Tibial artery (tissue), 4 donors: ENCODE data around the gene KMT2C.

Experiments used
- DNase-seq, 2 donors: peaks; one replicate each; pipeline ENCODE4 v3.0.0-alpha.2; 2019
- H3K27ac ChIP-seq, 2 donors: fragments of 200-600 bp; sonication (generic) in 1 of 2; 1 replicate in 1 of 2; 2 replicates in 1 of 2; pipeline ENCODE4 v1.5.1; 2018 to 2019; ENCODE audit warnings: mild to moderate bottlenecking in 1 of 2
- H3K27me3 ChIP-seq, 2 donors: fragments of 200-600 bp; sonication (generic) in 1 of 2; one replicate each; pipeline versions ENCODE4 v1.5.1 to v1.6.0; 2016 to 2019
- H3K36me3 ChIP-seq, 3 donors: fragments of 200-600 bp; sonication (generic) in 2 of 3; one replicate each; pipeline ENCODE4 v1.5.1; 2016 to 2019; ENCODE audit warnings: mild to moderate bottlenecking in 2 of 3
- H3K4me1 ChIP-seq, 4 donors: fragments of 200-600 bp; sonication (generic) in 2 of 4; 1 replicate in 3 of 4; 2 replicates in 1 of 4; pipeline ENCODE4 v1.5.1; 2016 to 2019
- H3K4me3 ChIP-seq, 2 donors: fragments of 200-600 bp; sonication (generic) in 1 of 2; 1 replicate in 1 of 2; 2 replicates in 1 of 2; pipeline ENCODE4 v1.5.1; 2018 to 2019; ENCODE audit warnings: mild to moderate bottlenecking in 2 of 2
- H3K9me3 ChIP-seq, 3 donors: fragments of 200-600 bp; sonication (generic) in 1 of 3; one replicate each; pipeline ENCODE4 v1.5.1; 2016 to 2019
- CTCF ChIP-seq, 2 experiments: fragments of 200-600 bp in 1 of 2; fragments of 450-650 bp in 1 of 2; IDR thresholded peaks; one replicate each; pipeline ENCODE4 v1.5.1; 2017 to 2019; ENCODE audit warnings: antibody characterized with exemption in 2 of 2, mild to moderate bottlenecking in 1 of 2, moderate library complexity in 1 of 2
- intact Hi-C: fragments of 100-400 bp; cut with DNase I; formaldehyde crosslinking; loops from one replicate; pipeline ENCODE4 v1.15.0; 2023; ENCODE audit warnings: low total_unique reads

KMT2C gene

GRCh38 chr7:152103066-152103465, 332.7 kb downstream of the KMT2C start:
- intact Hi-C loops = no loop called here
- Histone ChIP-seq H3K4me1 (no peaks in the 10 kb centered on the region), H3K27ac (no peak overlapping the region), H3K4me3 (no peak overlapping the region), H3K27me3 (no peaks in the 10 kb centered on the region), H3K36me3 (peaks cover 16 to 60% (median 50%) of the 10 kb centered on the region in 3 donors), H3K9me3 (no peaks in the 10 kb centered on the region)
- DNase-seq = no peak
- TF ChIP-seq CTCF (IDR thresholded peaks at IDR 0.05) = no peak

- Histone ChIP-seq H3K36me3 (peaks cover 0 to 24% (median 12%) of the 10 kb centered on the region in 3 donors), H3K9me3 (no peaks in the 10 kb centered on the region), H3K4me3 (no peak overlapping the region), H3K4me1 (no peaks in the 10 kb centered on the region), H3K27me3 (no peaks in the 10 kb centered on the region), H3K27ac (no peak overlapping the region)
- TF ChIP-seq CTCF (IDR thresholded peaks at IDR 0.05) = no peak
- intact Hi-C loops = no loop called here
- DNase-seq = no peak
Observed at GRCh38 chr7:152097330-152097729, 338.5 kb downstream of the KMT2C start.

GRCh38 chr7:152095771-152096170, 340.0 kb downstream of the KMT2C start:
- no peak for TF ChIP-seq CTCF (IDR thresholded peaks at IDR 0.05)
- Histone ChIP-seq H3K4me1 (no peaks in the 10 kb centered on the region), H3K27ac (no peak overlapping the region), H3K4me3 (no peak overlapping the region), H3K9me3 (no peaks in the 10 kb centered on the region), H3K27me3 (no peaks in the 10 kb centered on the region), H3K36me3 (peaks cover 0 to 10% (median 0%) of the 10 kb centered on the region in 3 donors)
- no peak for DNase-seq
- intact Hi-C loops = no loop called here

GRCh38 chr7:152093717-152094116, 342.1 kb downstream of the KMT2C start:
- no peak for TF ChIP-seq CTCF (IDR thresholded peaks at IDR 0.05)
- Histone ChIP-seq H3K4me1 (no peaks in the 10 kb centered on the region), H3K27me3 (no peaks in the 10 kb centered on the region), H3K4me3 (no peak overlapping the region), H3K36me3 (peaks cover 0 to 8% (median 0%) of the 10 kb centered on the region in 3 donors), H3K9me3 (peaks cover 0 to 7% (median 0%) of the 10 kb centered on the region in 3 donors), H3K27ac (no peak overlapping the region)
- intact Hi-C loops = no loop called here
- DNase-seq = no peak

- no peak overlapping the region for H3K27ac ChIP-seq
- no peak for TF ChIP-seq CTCF (IDR thresholded peaks at IDR 0.05)
- H3K27me3 ChIP-seq = no peaks in the 10 kb centered on the region
- H3K9me3 ChIP-seq = peaks cover 0 to 7% (median 0%) of the 10 kb centered on the region in 3 donors
- H3K36me3 ChIP-seq = no peaks in the 10 kb centered on the region
- intact Hi-C loops = no loop called here
- no peaks in the 10 kb centered on the region for H3K4me1 ChIP-seq
- no peak for DNase-seq
- H3K4me3 ChIP-seq = no peak overlapping the region
Observed at GRCh38 chr7:152090747-152091146, 345.1 kb downstream of the KMT2C start.

GRCh38 chr7:152089183-152089582, 346.6 kb downstream of the KMT2C start:
- intact Hi-C loops = no loop called here
- peaks cover 0 to 7% (median 0%) of the 10 kb centered on the region in 3 donors for H3K9me3 ChIP-seq
- DNase-seq = no peak
- no peak overlapping the region for H3K4me3 ChIP-seq
- TF ChIP-seq CTCF (IDR thresholded peaks at IDR 0.05) = no peak
- no peak overlapping the region for H3K27ac ChIP-seq
- no peaks in the 10 kb centered on the region for H3K27me3 ChIP-seq
- H3K4me1 ChIP-seq = no peaks in the 10 kb centered on the region
- H3K36me3 ChIP-seq = no peaks in the 10 kb centered on the region
